ENCODE results near the gene MEIS1.

Gene MEIS1

GRCh38 chr2:66426244-66427111, 8.4 kb upstream of the MEIS1 start:
- no peak overlapping the region for H3K4me3 ChIP-seq (ENCODE audit: low read length)
- TF ChIP-seq ZNF274 (IDR thresholded peaks at IDR 0.05; ENCODE audit: low read depth, low read length): no peak

- no peak for TF ChIP-seq ZNF274 (IDR thresholded peaks at IDR 0.05; ENCODE audit: low read depth, low read length)
- H3K4me3 ChIP-seq (ENCODE audit: low read length): no peak overlapping the region
Measured at GRCh38 chr2:66427300-66427699, 7.6 kb upstream of the MEIS1 start.

GRCh38 chr2:66428986-66429612, 5.8 kb upstream of the MEIS1 start:
- no peak overlapping the region for H3K4me3 ChIP-seq (ENCODE audit: low read length)
- no peak for TF ChIP-seq ZNF274 (IDR thresholded peaks at IDR 0.05; ENCODE audit: low read depth, low read length)

- TF ChIP-seq ZNF274 (IDR thresholded peaks at IDR 0.05; ENCODE audit: low read depth, low read length): no peak
Measured at GRCh38 chr2:66429693-66430504, 5.0 kb upstream of the MEIS1 start.

GRCh38 chr2:66430505-66431273, 4.2 kb upstream of the MEIS1 start:
- no peak overlapping the region for H3K4me3 ChIP-seq (ENCODE audit: low read length)
- TF ChIP-seq ZNF274 (IDR thresholded peaks at IDR 0.05; ENCODE audit: low read depth, low read length): no peak

More at GRCh38 chr2:66429693-66430504, 5.0 kb upstream of the MEIS1 start:
- H3K4me3 ChIP-seq (ENCODE audit: low read length): no peak overlapping the region

GRCh38 chr2:66431274-66431642, 3.7 kb upstream of the MEIS1 start:
- TF ChIP-seq ZNF274 (IDR thresholded peaks at IDR 0.05; ENCODE audit: low read depth, low read length): no peak
- H3K4me3 ChIP-seq (ENCODE audit: low read length): no peak overlapping the region

GRCh38 chr2:66431846-66432587, 2.9 kb upstream of the MEIS1 start:
- H3K4me3 ChIP-seq (ENCODE audit: low read length): no peak overlapping the region
- no peak for TF ChIP-seq ZNF274 (IDR thresholded peaks at IDR 0.05; ENCODE audit: low read depth, low read length)

GRCh38 chr2:66432801-66433694, 1.9 kb upstream of the MEIS1 start:
- peak overlapping the region; percentile 65 for H3K4me3 ChIP-seq (ENCODE audit: low read length)
- TF ChIP-seq ZNF274 (IDR thresholded peaks at IDR 0.05; ENCODE audit: low read depth, low read length): no peak

- TF ChIP-seq ZNF274 (IDR thresholded peaks at IDR 0.05; ENCODE audit: low read depth, low read length): no peak
- H3K4me3 ChIP-seq (ENCODE audit: low read length): peak overlapping the region; percentile 65
Measured at GRCh38 chr2:66433695-66433944, 1.3 kb upstream of the MEIS1 start.

- peak overlapping the region; percentile 65 for H3K4me3 ChIP-seq (ENCODE audit: low read length)
- no peak for TF ChIP-seq ZNF274 (IDR thresholded peaks at IDR 0.05; ENCODE audit: low read depth, low read length)
Measured at GRCh38 chr2:66433945-66434678, 813 bp upstream of the MEIS1 start.

GRCh38 chr2:66435549-66435875, 587 bp downstream of the MEIS1 start:
- peak overlapping the region; percentile 65 for H3K4me3 ChIP-seq (ENCODE audit: low read length)
- TF ChIP-seq ZNF274 (IDR thresholded peaks at IDR 0.05; ENCODE audit: low read depth, low read length): no peak

- peak overlapping the region; percentile 65; the same call in 1 of the 2 replicates for H3K4me3 ChIP-seq (ENCODE audit: low read length)
- TF ChIP-seq ZNF274 (IDR thresholded peaks at IDR 0.05; ENCODE audit: low read depth, low read length): no peak
Measured at GRCh38 chr2:66435963-66436362, 1.0 kb downstream of the MEIS1 start.
